HG02571 (cell line): Measurements from ENCODE around the gene TSPAN17.

ENCODE experiments used
- ATAC-seq: cut with Tn5 transposase; IDR thresholded peaks from one replicate; pipeline ENCODE4 v1.9.1; 2021; ENCODE audit warnings: mild to moderate bottlenecking, moderate library complexity; ENCODE audit not compliant: unreplicated experiment

The TSPAN17 gene

DNA sequence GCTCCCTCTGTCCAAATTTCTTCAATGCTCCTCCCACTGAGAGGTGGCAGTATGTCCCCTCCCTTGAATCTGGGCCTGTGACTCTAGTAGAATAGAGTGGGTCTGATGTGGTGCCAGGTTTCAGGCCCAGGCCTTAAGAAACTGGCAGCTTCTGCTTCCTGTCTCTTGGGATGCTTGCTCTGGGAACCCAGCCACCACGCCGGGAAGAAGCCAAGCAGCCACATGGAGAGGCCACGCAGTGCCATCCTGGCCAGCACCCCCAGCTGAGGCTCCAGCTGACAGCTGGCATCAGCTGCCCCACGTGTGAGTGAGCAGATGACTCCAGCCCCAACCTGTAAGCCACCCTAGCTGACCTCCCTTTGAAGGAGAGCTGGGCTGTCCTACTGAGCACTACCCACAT lies 7.3 kb upstream of the TSPAN17 start:
- no peak for ATAC-seq

- no peak for ATAC-seq
Measured at GRCh38 chr5:176640616-176641015, 6.7 kb upstream of the TSPAN17 start.

- ATAC-seq = no peak
Measured at GRCh38 chr5:176642675-176643490, 4.4 kb upstream of the TSPAN17 start.

- ATAC-seq = no peak
Measured at GRCh38 chr5:176643491-176644219, 3.6 kb upstream of the TSPAN17 start.

- no peak for ATAC-seq
Measured at GRCh38 chr5:176644294-176644693, 3.0 kb upstream of the TSPAN17 start.

DNA sequence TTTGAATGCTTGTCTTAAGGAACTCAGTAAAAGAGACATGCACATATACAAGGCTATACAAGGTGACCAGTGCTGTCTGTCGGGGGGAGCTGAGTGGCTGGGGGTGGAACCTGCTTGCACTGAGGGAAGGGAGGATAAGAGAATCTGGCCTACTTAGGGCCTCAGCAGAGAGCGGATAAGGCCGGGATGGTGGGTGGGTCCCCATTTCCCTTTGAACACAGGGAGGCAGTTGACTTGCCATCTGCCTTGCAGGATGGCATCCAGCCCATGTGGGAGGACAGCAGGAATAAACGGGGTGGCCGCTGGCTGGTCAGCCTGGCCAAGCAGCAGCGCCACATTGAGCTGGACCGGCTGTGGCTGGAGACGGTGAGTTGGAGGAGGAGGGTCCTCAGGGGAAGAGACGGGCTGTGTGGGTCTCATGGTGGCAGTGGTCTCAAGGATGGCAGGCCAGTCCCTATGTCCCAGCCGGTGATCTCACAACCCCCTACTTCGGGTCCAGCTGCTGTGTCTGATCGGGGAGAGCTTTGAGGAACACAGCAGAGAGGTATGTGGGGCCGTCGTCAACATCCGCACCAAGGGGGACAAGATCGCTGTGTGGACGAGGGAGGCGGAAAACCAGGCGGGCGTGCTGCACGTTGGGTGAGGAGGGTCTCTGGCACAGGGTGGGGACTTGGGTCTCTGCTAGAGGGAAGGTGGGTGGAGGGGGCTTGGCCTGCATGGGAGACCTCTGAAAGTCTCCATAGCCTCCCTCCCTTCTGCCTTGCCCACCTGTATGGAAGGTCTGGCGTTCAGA lies 2.2 kb upstream of the TSPAN17 start:
- ATAC-seq = no peak

DNA sequence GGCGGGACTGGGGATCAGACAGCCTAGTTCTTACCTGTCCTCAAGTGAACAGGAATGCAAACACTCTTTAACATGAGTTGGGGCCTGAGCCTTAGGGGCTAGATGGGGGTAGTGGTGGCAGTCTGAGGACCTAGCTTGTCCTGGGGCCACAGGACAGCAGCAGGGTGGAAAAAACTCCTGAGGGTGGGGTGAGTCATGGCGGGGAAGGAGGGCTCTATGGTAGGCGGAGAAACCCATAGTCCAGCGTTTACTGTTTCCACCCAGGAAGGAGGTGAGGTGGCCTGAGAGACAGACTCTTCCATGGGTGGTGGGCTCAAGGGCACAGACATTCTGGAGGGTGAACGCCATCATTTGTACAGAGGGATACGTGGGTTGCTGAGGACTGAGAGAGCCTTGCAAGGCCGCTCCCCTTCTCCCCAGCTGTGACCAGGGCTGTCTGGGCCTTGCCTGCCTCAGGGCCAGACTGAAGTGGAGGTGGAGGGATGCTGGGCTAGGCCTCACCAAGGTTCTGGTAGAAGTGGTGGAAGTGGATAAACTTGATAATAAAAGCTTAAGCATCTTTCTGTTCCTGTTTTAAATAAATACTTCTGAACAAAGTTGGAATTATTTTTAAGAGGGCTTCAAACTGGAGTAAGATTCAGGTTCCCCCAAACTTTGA lies 1.1 kb upstream of the TSPAN17 start:
- no peak for ATAC-seq

GRCh38 chr5:176646707-176647029 lies 616 bp upstream of the TSPAN17 start:
- peak; percentile 7 for ATAC-seq

DNA sequence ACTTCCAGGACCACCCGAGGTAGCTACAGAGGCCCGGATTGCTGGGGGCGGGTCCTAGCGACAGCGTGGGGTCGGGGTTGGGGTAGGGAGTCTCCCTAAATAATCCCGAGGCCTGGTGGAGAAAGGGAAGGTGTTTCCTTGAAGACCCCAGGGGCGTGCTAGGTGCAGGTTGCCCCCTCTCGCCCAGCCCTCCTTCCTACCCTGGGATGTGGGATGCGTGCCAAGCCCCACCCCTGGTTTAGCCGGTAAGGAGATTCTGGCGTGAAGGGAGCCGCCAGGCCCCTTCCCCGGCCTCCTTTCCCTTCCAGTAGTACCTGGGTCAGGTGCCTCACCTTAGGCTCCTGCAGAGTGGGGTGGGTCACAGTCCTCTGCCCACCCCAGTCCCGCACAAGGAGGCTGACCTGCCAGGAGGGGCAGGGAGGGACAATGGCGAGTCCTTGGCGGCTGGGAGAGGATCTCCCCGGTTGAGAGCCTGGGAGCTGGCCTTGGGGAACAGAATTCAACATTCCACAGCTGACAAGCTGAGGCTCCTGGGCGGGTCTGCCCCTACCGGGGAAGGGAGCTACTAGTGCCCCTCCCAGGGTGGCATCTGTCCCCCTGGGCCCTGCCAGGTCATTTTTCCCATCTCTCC lies 674 bp downstream of the TSPAN17 start:
- ATAC-seq = no peak

- no peak for ATAC-seq
Measured at GRCh38 chr5:176648474-176649194, 1.4 kb downstream of the TSPAN17 start.

- ATAC-seq = no peak
Measured at GRCh38 chr5:176650354-176650884, 3.1 kb downstream of the TSPAN17 start.

- no peak for ATAC-seq
Measured at GRCh38 chr5:176651472-176651980, 4.2 kb downstream of the TSPAN17 start.

GRCh38 chr5:176652136-176652535 lies 4.9 kb downstream of the TSPAN17 start:
- no peak for ATAC-seq

DNA sequence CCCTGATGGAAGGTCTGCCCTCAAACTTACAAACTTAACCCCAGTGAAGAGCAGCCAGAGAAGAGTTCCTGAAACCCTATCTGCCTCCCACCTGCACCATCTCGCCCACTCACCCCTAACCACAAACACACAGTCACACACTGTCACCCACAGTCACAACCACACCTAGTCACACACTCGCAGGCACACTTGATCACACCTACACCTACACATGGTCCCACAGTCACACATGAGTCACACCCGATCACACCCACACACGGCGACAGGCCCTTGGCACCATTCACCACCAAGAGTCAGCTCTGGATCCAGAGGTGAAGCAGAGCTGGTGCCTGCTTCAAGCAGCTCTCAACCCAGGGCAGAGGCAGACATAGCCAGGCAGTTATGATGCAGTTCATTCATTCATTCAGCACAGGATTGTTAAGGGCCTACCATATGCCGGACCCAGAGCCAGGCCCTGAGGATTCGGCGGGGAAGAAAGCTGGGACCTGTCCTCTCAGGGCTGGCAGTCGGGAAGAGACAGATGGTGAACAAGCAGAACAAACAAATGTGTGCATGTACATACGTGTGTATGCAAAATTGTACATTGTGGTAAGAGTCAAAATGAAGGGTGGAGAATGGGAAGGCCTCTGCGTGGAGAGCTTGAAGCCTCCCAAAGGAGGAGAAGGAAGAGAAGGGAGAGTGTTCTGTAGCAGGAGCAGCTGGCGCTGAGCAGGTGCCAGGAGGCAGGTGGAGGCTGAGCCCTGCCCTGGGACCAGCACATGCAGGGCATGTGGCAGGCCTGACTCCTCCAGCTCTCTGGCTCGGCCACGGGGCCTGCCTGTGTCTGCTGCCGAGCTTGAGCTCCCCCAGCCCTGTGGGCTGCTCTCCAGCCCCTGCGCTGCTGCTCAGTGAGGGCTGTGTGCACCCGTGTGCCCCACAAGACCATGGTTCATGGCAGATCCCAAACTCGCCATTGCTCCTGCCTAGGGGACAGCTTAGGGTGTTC lies 6.4 kb downstream of the TSPAN17 start:
- no peak for ATAC-seq

DNA sequence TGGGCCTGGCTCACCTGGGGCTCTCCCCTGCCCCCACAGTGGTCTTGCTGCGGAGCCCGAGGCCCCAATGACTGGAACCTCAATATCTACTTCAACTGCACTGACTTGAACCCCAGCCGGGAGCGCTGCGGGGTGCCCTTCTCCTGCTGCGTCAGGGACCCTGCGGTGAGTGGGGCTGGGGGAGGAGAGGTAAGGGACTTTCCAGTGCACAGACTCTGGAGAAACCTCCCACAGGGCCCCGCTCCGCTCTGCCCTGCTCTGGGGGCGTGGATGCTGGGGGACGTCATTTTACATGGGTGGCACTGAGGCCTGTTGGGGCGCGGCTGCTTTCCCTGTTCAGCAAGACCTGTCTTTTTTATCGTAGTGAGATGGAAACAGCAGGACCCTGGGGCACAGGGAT lies 7.6 kb downstream of the TSPAN17 start:
- ATAC-seq = no peak

DNA sequence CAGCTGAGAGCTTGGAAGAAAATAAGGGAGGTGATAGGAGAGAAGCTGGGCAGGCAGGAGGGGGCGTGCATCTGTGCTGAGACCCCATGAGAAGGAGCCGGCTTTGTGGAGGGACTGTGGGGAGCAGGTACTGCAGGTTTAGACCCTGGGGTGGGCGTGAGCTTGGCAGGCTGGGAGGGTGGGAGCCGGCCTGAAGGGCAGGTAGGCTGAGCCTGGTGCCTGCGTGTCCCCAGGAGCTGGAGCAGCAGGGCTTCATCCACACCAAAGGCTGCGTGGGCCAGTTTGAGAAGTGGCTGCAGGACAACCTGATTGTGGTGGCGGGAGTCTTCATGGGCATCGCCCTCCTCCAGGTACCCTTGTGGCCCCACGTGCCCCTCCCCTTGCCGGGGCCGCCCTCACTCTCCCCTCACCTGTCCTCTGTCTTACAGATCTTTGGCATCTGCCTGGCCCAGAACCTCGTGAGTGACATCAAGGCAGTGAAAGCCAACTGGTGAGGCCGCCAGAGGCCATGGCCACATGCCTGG lies 9.2 kb downstream of the TSPAN17 start:
- no peak for ATAC-seq

DNA sequence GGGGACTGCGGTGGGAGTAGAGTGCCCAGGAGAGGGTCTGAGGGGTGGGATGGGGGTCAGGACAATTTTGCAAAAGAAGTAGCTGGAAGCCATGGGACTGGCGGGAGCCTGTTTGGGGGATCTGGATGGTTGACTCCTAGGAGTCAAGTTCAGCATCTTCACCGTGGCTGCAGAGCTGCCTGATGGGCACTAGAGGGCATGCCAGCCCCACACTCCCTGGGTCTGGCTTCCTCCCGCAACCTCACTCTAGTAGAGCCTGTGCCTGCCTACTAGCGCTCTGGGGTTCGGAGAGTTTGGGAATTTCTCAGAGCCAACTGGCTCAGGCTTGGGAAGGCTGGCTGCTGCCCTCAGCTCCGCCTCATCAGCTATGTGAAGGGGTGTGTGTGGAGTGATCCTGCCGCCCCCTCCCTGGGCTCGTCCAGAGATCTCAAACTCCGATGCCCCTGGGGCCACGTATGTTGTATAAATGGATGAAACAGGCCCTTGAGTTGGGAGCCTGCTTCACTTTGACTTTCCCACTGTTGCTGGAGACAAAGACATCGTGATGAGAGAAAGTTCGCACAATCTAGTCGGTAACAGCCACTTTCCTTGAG lies 10.8 kb downstream of the TSPAN17 start:
- peak; percentile 51 for ATAC-seq
